ENCODE data around the gene ADARB1.

- no peak for TF ChIP-seq CTCF (IDR thresholded peaks at IDR 0.05)
- TF ChIP-seq POLR2A (IDR thresholded peaks at IDR 0.05), result no peak
- no peak for TF ChIP-seq EP300 (IDR thresholded peaks at IDR 0.05)
Observed at GRCh38 chr21:45253180-45253579, 178.8 kb downstream of the ADARB1 start.

Measured in stomach (tissue), 4 donors.